ENCODE measurements around the gene VPS13A.

DNA sequence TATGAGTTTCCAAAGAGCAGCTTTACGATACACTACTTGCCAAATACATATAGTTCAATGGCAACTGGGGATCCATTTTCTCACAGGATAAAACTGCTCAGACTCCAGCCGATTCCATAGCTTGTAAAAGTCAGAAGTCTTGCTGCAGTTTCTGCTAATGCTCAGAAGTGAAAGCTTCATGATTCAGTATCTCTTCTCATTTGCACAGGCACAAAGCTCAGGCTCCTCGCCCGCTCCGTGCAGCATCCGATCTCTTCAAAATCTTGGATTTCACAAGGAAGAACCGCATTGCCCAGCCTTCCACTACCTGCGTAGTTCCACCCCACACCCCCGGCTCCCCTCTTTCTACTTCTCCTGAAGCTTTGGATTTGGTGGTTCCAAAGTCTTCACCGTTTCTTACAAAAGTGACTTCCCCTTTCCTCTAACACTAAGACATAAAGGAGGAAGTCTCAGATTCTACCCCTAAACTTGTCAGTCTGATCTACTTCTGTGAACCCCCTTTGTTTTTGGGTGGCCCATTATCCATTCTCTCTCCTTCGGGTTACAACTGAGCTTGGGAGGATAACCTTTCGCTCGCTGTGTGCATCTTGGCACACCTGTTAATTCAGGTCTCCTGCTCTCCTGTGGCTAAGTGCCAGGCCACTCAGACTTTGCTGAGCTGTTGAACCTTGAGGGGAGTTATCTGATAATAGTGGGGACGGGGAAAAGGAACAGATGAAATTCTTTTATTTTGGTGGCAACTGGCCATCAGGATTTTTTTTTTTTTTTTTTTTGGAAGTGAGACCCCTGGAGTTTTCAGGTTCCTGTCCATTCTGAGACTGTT, 276.7 kb downstream of the VPS13A start:
- no peak for TF ChIP-seq POLR2A (IDR thresholded peaks at IDR 0.05; ENCODE audit: extremely low read depth, insufficient read length)
- TF ChIP-seq, protein P1, sequence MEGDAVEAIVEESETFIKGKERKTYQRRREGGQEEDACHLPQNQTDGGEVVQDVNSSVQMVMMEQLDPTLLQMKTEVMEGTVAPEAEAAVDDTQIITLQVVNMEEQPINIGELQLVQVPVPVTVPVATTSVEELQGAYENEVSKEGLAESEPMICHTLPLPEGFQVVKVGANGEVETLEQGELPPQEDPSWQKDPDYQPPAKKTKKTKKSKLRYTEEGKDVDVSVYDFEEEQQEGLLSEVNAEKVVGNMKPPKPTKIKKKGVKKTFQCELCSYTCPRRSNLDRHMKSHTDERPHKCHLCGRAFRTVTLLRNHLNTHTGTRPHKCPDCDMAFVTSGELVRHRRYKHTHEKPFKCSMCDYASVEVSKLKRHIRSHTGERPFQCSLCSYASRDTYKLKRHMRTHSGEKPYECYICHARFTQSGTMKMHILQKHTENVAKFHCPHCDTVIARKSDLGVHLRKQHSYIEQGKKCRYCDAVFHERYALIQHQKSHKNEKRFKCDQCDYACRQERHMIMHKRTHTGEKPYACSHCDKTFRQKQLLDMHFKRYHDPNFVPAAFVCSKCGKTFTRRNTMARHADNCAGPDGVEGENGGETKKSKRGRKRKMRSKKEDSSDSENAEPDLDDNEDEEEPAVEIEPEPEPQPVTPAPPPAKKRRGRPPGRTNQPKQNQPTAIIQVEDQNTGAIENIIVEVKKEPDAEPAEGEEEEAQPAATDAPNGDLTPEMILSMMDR (IDR thresholded peaks at IDR 0.05; ENCODE audit: low read depth, low read length), result no peak
- TF ChIP-seq, protein P2, sequence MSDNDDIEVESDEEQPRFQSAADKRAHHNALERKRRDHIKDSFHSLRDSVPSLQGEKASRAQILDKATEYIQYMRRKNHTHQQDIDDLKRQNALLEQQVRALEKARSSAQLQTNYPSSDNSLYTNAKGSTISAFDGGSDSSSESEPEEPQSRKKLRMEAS (IDR thresholded peaks at IDR 0.05; ENCODE audit: low read depth, low read length), result no peak
